ENCODE data around the gene IFTAP. TPM values are rescaled to one million over a fixed set of nuclear protein-coding genes. Genes with fewer than 3 reads are reported as not detected.

IFTAP gene
- total RNA-seq, 2 donors from 2014 or later = 0.57 to 1.9 TPM

GRCh38 chr11:36684840-36685801 is 90.8 kb downstream of the IFTAP start:
- peaks cover 5 to 6% of the 10 kb centered on the region in 2 donors for H3K9me3 Mint-ChIP-seq

GRCh38 chr11:36688132-36688531 is 93.8 kb downstream of the IFTAP start:
- no peak for DNase-seq (ENCODE audit: low spot score in 2 of 2)
- Mint-ChIP-seq H3K9me3 (no peaks in the 10 kb centered on the region), H3K27ac (no peak overlapping the region), H3K36me3 (no peaks in the 10 kb centered on the region)
- no peak for ATAC-seq

More at GRCh38 chr11:36684840-36685801, 90.8 kb downstream of the IFTAP start:
- Mint-ChIP-seq H3K36me3 (peaks cover 0 to 6% of the 10 kb centered on the region in 2 donors), H3K27ac (no peak overlapping the region)
- ATAC-seq (peak; percentile 63 to 68), DNase-seq (ENCODE audit: low spot score in 2 of 2) (no peak)

- Mint-ChIP-seq H3K36me3 (no peaks in the 10 kb centered on the region), H3K9me3 (no peaks in the 10 kb centered on the region), H3K27ac (no peak overlapping the region)
- no peak for ATAC-seq
- DNase-seq (ENCODE audit: low spot score in 2 of 2) = no peak
Observed at GRCh38 chr11:36688571-36689291, 94.4 kb downstream of the IFTAP start.

- Mint-ChIP-seq H3K36me3 (no peaks in the 10 kb centered on the region), H3K9me3 (no peaks in the 10 kb centered on the region), H3K27ac (no peak overlapping the region)
- ATAC-seq (no peak), DNase-seq (ENCODE audit: low spot score in 2 of 2) (no peak)
Observed at GRCh38 chr11:36689442-36689841, 95.1 kb downstream of the IFTAP start.

- H3K9me3 Mint-ChIP-seq = no peaks in the 10 kb centered on the region
- H3K36me3 Mint-ChIP-seq = peaks cover 0 to 4% of the 10 kb centered on the region in 2 donors
- ATAC-seq (no peak), DNase-seq (ENCODE audit: low spot score in 2 of 2) (no peak)
- H3K27ac Mint-ChIP-seq = no peak overlapping the region
Observed at GRCh38 chr11:36692704-36693103, 98.4 kb downstream of the IFTAP start.

- ATAC-seq (no peak), DNase-seq (ENCODE audit: low spot score in 2 of 2) (no peak)
- Mint-ChIP-seq H3K36me3 (peaks cover 0 to 4% of the 10 kb centered on the region in 2 donors), H3K27ac (no peak overlapping the region), H3K9me3 (no peaks in the 10 kb centered on the region)
Observed at GRCh38 chr11:36693139-36693843, 99.0 kb downstream of the IFTAP start.

- Mint-ChIP-seq H3K27ac (no peak overlapping the region), H3K36me3 (peaks cover 0 to 4% of the 10 kb centered on the region in 2 donors), H3K9me3 (no peaks in the 10 kb centered on the region)
- DNase-seq (ENCODE audit: low spot score in 2 of 2) = no peak
- ATAC-seq = no peak
Observed at GRCh38 chr11:36695111-36695510, 100.8 kb downstream of the IFTAP start.

GRCh38 chr11:36695571-36695970 is 101.3 kb downstream of the IFTAP start:
- no peaks in the 10 kb centered on the region for H3K9me3 Mint-ChIP-seq
- ATAC-seq (no peak), DNase-seq (ENCODE audit: low spot score in 2 of 2) (no peak)
- peaks cover 0 to 4% of the 10 kb centered on the region in 2 donors for H3K36me3 Mint-ChIP-seq
- no peak overlapping the region for H3K27ac Mint-ChIP-seq

GRCh38 chr11:36696550-36696949 is 102.2 kb downstream of the IFTAP start:
- H3K36me3 Mint-ChIP-seq = peaks cover 0 to 4% of the 10 kb centered on the region in 2 donors
- no peak overlapping the region for H3K27ac Mint-ChIP-seq
- H3K9me3 Mint-ChIP-seq = no peaks in the 10 kb centered on the region
- ATAC-seq = no peak
- no peak for DNase-seq (ENCODE audit: low spot score in 2 of 2)

GRCh38 chr11:36699271-36699670 is 105.0 kb downstream of the IFTAP start:
- no peak for ATAC-seq
- Mint-ChIP-seq H3K9me3 (no peaks in the 10 kb centered on the region), H3K27ac (no peak overlapping the region), H3K36me3 (peaks cover 0 to 4% of the 10 kb centered on the region in 2 donors)
- DNase-seq (ENCODE audit: low spot score in 2 of 2) = no peak

- no peak for ATAC-seq
- Mint-ChIP-seq H3K27ac (no peak overlapping the region), H3K9me3 (no peaks in the 10 kb centered on the region), H3K36me3 (peaks cover 0 to 4% of the 10 kb centered on the region in 2 donors)
- DNase-seq (ENCODE audit: low spot score in 2 of 2) = no peak
Observed at GRCh38 chr11:36700246-36700645, 105.9 kb downstream of the IFTAP start.

GRCh38 chr11:36702330-36703054 is 108.2 kb downstream of the IFTAP start:
- H3K9me3 Mint-ChIP-seq = no peaks in the 10 kb centered on the region
- ATAC-seq (peak; percentile 46 to 66), DNase-seq (ENCODE audit: low spot score in 2 of 2) (peak in 1 of 2 donors; percentile 6)
- no peaks in the 10 kb centered on the region for H3K36me3 Mint-ChIP-seq
- no peak overlapping the region for H3K27ac Mint-ChIP-seq

GRCh38 chr11:36703055-36703404 is 108.7 kb downstream of the IFTAP start:
- no peak for DNase-seq (ENCODE audit: low spot score in 2 of 2)
- peak in 1 of 2 donors; percentile 46 for ATAC-seq
- Mint-ChIP-seq H3K9me3 (no peaks in the 10 kb centered on the region), H3K27ac (no peak overlapping the region), H3K36me3 (no peaks in the 10 kb centered on the region)
